ENCODE measurements around the gene ZNF784. TPM values are rescaled to one million over a fixed set of nuclear protein-coding genes. Genes with fewer than 3 reads are reported as not detected.

The ZNF784 gene
- total and polyA plus RNA-seq, 2 donors (not counting 3 experiments of a cell fraction or from before 2014, with no cell fraction given): 4.9 TPM

DNA sequence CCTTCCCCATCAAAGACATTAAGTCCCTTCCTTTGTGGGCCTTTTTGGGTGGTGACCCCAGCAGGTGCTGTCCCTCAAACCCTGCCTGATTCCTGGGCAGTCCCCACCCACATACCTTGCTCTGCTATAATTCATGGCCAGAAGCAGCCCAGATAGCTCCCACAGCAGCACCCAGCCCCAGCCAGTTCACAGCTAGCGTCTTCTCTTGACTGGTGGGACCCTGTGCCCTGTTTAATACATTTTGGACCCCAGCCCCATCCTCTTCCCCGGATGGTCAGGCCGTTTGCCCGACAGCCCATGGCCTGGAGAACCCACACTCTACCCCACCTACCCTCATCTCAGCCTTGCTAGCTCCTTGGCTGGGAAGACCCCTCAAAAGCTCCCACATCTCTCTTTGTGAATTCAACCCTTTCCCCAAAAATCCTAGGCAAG is 25.8 kb upstream of the ZNF784 start:
- intact Hi-C loops (cut with micrococcal nuclease): loop anchor here (10.0 kb wide), 3 partner anchors 315 to 1185 kb away; partner anchors contain the start of genes KMT5C, LENG9 and ZNF787
- dilution Hi-C loops (cut with MboI; ENCODE audit: extremely low pct_ligation_motif_present, low sequenced_read_pairs): no loop called here

More for the DNA sequence above, 25.8 kb upstream of the ZNF784 start:
- Histone ChIP-seq H3K9ac (replicated peaks; ENCODE audit: extremely low read depth, insufficient read depth, low read length) (no peak overlapping the region), H3K36me3 (ENCODE audit: control insufficient read depth in 2 of 2, extremely low read depth in 1 of 2, insufficient read depth in 2 of 2, low read length in 2 of 2) (peaks cover 3 to 6% of the 10 kb centered on the region in 2 experiments), H3K27ac (ENCODE audit: insufficient read depth, low read depth, low read length) (no peak overlapping the region), H2AFZ (ENCODE audit: low read depth, low read length) (no peak overlapping the region), H3K4me2 (ENCODE audit: insufficient read depth, low read length) (no peak overlapping the region), H3K9me1 (replicated peaks; ENCODE audit: control insufficient read depth, extremely low read depth, insufficient read depth, low read length) (no peaks in the 10 kb centered on the region), H3K79me2 (ENCODE audit: control insufficient read depth, insufficient read depth, low read length) (peaks cover 6% of the 10 kb centered on the region), H4K20me1 (replicated peaks; ENCODE audit: control insufficient read depth, extremely low read depth, insufficient read depth, low read length) (no peaks in the 10 kb centered on the region), H3K4me1 (ENCODE audit: control insufficient read depth, extremely low read depth, insufficient read depth, low read length) (peaks cover 13% of the 10 kb centered on the region), H3K27me3 (ENCODE audit: control insufficient read depth in 2 of 2, insufficient read depth in 2 of 2, low read length in 2 of 2) (no peaks in the 10 kb centered on the region), H3K4me3 (replicated peaks in 1 of 3; ENCODE audit: insufficient read depth in 1 of 3, low read depth in 1 of 3, low read length in 3 of 3) (no peak overlapping the region), H3K9me3 (replicated peaks; ENCODE audit: control insufficient read depth, insufficient read depth, low read length) (no peaks in the 10 kb centered on the region)
- CTCF ChIA-PET: no interaction called here
- no peak for DNase-seq (ENCODE audit: low read depth, low spot score)
- no peak for FAIRE-seq
- no peak for TF ChIP-seq MYC (IDR thresholded peaks at IDR 0.05; ENCODE audit: low read depth, low read length)
- no peak for TF ChIP-seq CTCF (IDR thresholded peaks at IDR 0.05; ENCODE audit: extremely low read depth in 1 of 2, insufficient read depth in 1 of 2, low read depth in 1 of 2, low read length in 2 of 2)
- no peak for TF ChIP-seq JUN (IDR thresholded peaks at IDR 0.05; ENCODE audit: borderline replicate concordance, insufficient read depth, insufficient read length, low read depth)
- BruUV-seq (replicated peaks): no TSS peak
- POLR2A ChIA-PET: no interaction called here

Measured in endothelial cell of umbilical vein (primary cell).